ENCODE results near the gene ITGB3BP.

DNA sequence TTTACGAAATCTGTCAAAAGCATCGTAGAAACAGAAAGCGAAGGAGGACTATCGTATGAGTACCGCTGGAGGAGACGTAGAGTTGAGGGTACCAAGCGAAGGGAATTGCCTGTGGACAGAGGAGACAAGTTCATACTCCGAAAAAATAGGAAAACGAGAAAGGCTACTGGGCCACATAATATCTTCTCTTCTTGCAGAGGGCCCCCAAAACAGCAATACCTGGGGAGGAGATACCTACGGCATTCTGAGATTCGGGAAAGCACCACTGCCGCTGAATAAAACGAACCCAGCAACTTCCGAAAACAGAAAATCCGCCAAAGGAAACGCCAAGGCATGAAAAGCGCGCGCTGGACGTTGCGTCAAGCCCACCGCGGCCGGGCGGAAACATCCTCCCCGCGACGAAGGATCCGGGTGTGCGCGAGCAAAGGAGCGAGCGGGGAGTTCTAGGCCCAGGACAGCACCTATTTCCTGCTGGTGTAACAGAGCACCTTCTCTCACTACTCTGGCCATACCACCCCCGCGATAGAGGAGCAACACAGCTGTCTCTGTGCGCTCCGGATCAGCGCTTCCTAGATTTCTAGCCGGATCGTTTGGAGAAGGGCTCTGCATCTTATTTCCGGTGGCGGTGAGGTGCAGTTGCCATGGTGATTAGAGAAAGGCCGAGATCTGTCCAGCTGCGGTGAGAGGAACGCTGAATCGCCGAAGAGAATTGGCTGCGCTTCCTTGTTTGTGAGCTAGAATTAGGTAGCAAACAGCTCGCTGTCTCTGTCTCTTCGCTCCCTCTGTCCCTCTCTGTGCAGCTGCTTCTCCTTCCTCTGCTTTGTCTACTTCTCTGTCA, at the start of gene ITGB3BP, which contains the start of gene EFCAB7:
- TF ChIP-seq, protein P1, sequence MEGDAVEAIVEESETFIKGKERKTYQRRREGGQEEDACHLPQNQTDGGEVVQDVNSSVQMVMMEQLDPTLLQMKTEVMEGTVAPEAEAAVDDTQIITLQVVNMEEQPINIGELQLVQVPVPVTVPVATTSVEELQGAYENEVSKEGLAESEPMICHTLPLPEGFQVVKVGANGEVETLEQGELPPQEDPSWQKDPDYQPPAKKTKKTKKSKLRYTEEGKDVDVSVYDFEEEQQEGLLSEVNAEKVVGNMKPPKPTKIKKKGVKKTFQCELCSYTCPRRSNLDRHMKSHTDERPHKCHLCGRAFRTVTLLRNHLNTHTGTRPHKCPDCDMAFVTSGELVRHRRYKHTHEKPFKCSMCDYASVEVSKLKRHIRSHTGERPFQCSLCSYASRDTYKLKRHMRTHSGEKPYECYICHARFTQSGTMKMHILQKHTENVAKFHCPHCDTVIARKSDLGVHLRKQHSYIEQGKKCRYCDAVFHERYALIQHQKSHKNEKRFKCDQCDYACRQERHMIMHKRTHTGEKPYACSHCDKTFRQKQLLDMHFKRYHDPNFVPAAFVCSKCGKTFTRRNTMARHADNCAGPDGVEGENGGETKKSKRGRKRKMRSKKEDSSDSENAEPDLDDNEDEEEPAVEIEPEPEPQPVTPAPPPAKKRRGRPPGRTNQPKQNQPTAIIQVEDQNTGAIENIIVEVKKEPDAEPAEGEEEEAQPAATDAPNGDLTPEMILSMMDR (IDR thresholded peaks at IDR 0.05): peak in 1 of 7 experiments; percentile 4
- peak in 2 of 3 donors; percentile 44 to 69 for TF ChIP-seq POLR2A (IDR thresholded peaks at IDR 0.05)

All from body of pancreas (tissue), 4 donors.